Heart left ventricle (tissue), 16 donors: ENCODE data around the gene FOXK2. TPM values are rescaled to one million over a fixed set of nuclear protein-coding genes. Genes with fewer than 3 reads are reported as not detected.

ENCODE experiments used
- ATAC-seq, 4 donors: fragments of 200-7000 bp; cut with Tn5 transposase; one replicate each; pipeline ENCODE4 v1.9.1; 2020 to 2022; ENCODE audit warnings: moderate library complexity in 4 of 4, mild to moderate bottlenecking in 3 of 4, moderate number of reproducible peaks in 1 of 4
- DNase-seq, 5 donors: peaks; one replicate each; pipeline ENCODE4 v3.0.0-alpha.2; 2020
- H3K27ac ChIP-seq, 12 donors: fragments of 200-600 bp; sonication (generic) in 4 of 12; one replicate each; pipeline versions ENCODE4 v1.5.0 to v1.8.0; 2016 to 2022; ENCODE audit warnings: mild to moderate bottlenecking in 2 of 12
- H3K27me3 ChIP-seq, 9 donors: fragments of 200-600 bp; sonication (generic) in 2 of 9; one replicate each; pipeline versions ENCODE4 v1.5.1 to v1.8.0; 2016 to 2022; ENCODE audit warnings: mild to moderate bottlenecking in 3 of 9
- H3K36me3 ChIP-seq, 9 donors: fragments of 200-600 bp; sonication (generic) in 2 of 9; one replicate each; pipeline versions ENCODE4 v1.5.0 to v1.8.0; 2018 to 2022; ENCODE audit warnings: mild to moderate bottlenecking in 2 of 9
- H3K4me1 ChIP-seq, 12 donors: fragments of 200-600 bp; sonication (generic) in 4 of 12; one replicate each; pipeline versions ENCODE4 v1.5.0 to v1.8.0; 2016 to 2022; ENCODE audit warnings: mild to moderate bottlenecking in 3 of 12
- H3K4me3 ChIP-seq, 12 donors: fragments of 200-600 bp; sonication (generic) in 4 of 12; one replicate each; pipeline versions ENCODE4 v1.5.0 to v1.8.0; 2017 to 2022; ENCODE audit warnings: mild to moderate bottlenecking in 9 of 12, moderate library complexity in 4 of 12
- H3K9me3 ChIP-seq, 12 donors: fragments of 200-600 bp; sonication (generic) in 4 of 12; one replicate each; pipeline versions ENCODE4 v1.5.0 to v1.8.0; 2016 to 2022; ENCODE audit warnings: mild to moderate bottlenecking in 1 of 12
- POLR2A ChIP-seq, 2 donors: fragments of 450-650 bp; IDR thresholded peaks; one replicate each; pipeline ENCODE4 v1.6.1; 2017; ENCODE audit warnings: antibody characterized with exemption in 2 of 2, mild to moderate bottlenecking in 2 of 2, moderate library complexity in 2 of 2
- WGBS, 4 donors: extraction: QIAGEN DNeasy Blood & Tissue Kit in 2 of 4; methylation state at CpG; one replicate each; pipeline versions ENCODE4 v1.1.5 to v1.1.7; 2013 to 2018; 5-methylcytosine and 5-hydroxymethylcytosine counted together
- intact Hi-C, 10 donors: fragments of 100-400 bp; cut with DNase I; formaldehyde crosslinking; loops; one replicate each; pipeline versions ENCODE4 v1.11.1 to v1.14.2; 2022
- polyA plus RNA-seq, 2 donors: library from polyadenylated mRNA; stranded (reverse); fragments of 200-250 nt; gene quantifications; one replicate each; pipeline ENCODE4 v1.2.3, GENCODE V29; 2013
- total RNA-seq, 9 donors: library from RNA; depleted of rRNA in 2 of 9; stranded (reverse); fragments of >200 nt in 2 of 9; fragmentation: NEBNext Ultra II Directional in 3 of 9; extraction: Animal tissue kit (Norgen Biotek cat#: 25700) in 3 of 9; gene quantifications; one replicate each; pipeline versions ENCODE4 v1.1.0 to v1.2.4, GENCODE V29; 2016 to 2023
- TF ChIP-seq, protein P1 (sequence below), 12 donors: fragments of 200-600 bp; sonication (generic) in 4 of 12; IDR thresholded peaks; one replicate each; pipeline versions ENCODE4 v1.5.0 to v1.8.0; 2018 to 2022; ENCODE audit warnings: antibody characterized with exemption in 12 of 12, mild to moderate bottlenecking in 5 of 12
- donor health status: ischemic (EF 13 %, LVEDD 7.1; RV severe dilation, severe dysfunction).
- donor health status: healthy with polysubstance abuse.
- donor health status: DM: no; HTN: yes; CAD: no.
- donor health status: DM: no; HTN: no; CAD: no.
- donor health status: ischemic (EF 25% LVEDD 6.9; RV normal size, moderate dysfunction).
- donor health status: ischemic (EF 25% LVEDD 5.7; RV mildly dilated, moderate dysfunction).
- donor health status: healthy.
- donor health status: DM: yes; HTN: yes; CAD: no.
- donor health status: ischemic (EF 35%, LVEDD 5.7; RV mildly dilated, moderate dysfunction).
- donor health status: nonischemic (EF 11% LVEDD 7.7; RV severe dilation, severe dysfunction).
- donor health status: DM: yes; HTN: yes; CAD: no.
- donor health status: PGD.
- donor health status: ischemic (EF 29% LVEDD 5.4; RV normal size, mild dysfunction).
- donor health status: nonischemic (EF 23%, LVEDD 6.1; RV moderate dilation, normal function).

FOXK2 gene
- total and polyA plus RNA-seq, 11 donors = 15.6 to 77.0 (median 33.9) TPM

GRCh38 chr17:82565551-82565950 lies 46.0 kb downstream of the FOXK2 start:
- WGBS, 4 donors = 9 to 24% (median 19%) methylated on average over 1 of the region's 1 CpG

DNA sequence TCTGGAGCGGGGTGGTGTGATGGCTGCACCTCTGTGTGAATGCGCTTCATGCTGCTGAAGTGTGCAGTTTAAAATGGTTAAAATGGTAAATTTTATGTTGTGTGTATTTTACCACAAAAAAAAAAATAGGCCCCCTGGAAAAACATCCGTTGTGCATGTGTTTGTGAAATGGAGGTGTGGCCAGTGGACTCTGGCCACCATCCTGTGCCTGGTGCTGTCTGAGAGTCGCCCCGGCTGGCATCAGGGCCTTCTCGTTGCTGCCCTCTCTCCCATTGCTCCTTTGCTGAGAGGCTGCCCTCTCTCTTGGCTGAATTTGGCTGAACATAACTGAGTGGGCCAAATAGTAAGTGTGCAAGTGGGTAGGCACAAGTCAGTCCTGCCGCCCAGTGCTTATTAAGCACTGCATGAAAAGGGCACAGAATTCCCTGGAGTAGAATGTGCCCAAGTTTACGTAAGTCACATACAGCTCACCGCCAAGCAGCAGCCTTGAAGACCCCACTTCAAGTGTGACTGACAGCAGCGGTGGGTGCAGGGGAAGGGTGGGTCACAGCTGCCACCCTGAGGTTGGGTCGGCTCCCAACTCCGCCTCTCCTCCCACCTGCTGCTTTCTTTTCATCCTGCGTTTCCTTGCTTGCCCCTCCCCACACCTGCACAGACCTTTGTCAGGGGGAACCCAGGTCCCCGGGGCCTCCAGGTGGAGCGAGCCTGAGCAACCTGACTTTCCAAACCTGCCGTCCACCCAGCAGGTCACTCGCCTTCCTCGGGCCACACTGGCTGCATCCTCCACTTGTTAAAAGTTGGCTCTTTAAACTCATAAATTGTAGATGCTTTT lies 46.8 kb downstream of the FOXK2 start:
- WGBS, 4 donors = 77 to 79% (median 78%) methylated on average over 18 of the region's 18 CpGs
- Histone ChIP-seq H3K9me3 (no peaks in the 10 kb centered on the region), H3K4me1 (peaks cover 7 to 65% (median 42%) of the 10 kb centered on the region in 12 donors), H3K4me3 (no peak overlapping the region), H3K36me3 (peaks cover 0 to 71% (median 43%) of the 10 kb centered on the region in 9 donors), H3K27me3 (no peaks in the 10 kb centered on the region), H3K27ac (peak overlapping the region in 3 of 12 donors; percentile 17 to 52 (median 41))
- TF ChIP-seq, protein P1, sequence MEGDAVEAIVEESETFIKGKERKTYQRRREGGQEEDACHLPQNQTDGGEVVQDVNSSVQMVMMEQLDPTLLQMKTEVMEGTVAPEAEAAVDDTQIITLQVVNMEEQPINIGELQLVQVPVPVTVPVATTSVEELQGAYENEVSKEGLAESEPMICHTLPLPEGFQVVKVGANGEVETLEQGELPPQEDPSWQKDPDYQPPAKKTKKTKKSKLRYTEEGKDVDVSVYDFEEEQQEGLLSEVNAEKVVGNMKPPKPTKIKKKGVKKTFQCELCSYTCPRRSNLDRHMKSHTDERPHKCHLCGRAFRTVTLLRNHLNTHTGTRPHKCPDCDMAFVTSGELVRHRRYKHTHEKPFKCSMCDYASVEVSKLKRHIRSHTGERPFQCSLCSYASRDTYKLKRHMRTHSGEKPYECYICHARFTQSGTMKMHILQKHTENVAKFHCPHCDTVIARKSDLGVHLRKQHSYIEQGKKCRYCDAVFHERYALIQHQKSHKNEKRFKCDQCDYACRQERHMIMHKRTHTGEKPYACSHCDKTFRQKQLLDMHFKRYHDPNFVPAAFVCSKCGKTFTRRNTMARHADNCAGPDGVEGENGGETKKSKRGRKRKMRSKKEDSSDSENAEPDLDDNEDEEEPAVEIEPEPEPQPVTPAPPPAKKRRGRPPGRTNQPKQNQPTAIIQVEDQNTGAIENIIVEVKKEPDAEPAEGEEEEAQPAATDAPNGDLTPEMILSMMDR (IDR thresholded peaks at IDR 0.05) = no peak
- TF ChIP-seq POLR2A (IDR thresholded peaks at IDR 0.05) = no peak
- ATAC-seq = peak in 3 of 4 donors; percentile 14 to 27 (median 23)
- DNase-seq = no peak
- intact Hi-C loops = no loop called here

More at GRCh38 chr17:82565551-82565950, 46.0 kb downstream of the FOXK2 start:
- DNase-seq (no peak), ATAC-seq (peak in 1 of 4 donors; percentile 16)
- H3K4me1 ChIP-seq = peaks cover 7 to 64% (median 42%) of the 10 kb centered on the region in 12 donors
- peak overlapping the region in 3 of 12 donors; percentile 17 to 52 (median 41) for H3K27ac ChIP-seq
- H3K27me3 ChIP-seq = no peaks in the 10 kb centered on the region
- intact Hi-C loops = no loop called here
- no peaks in the 10 kb centered on the region for H3K9me3 ChIP-seq
- TF ChIP-seq POLR2A (IDR thresholded peaks at IDR 0.05) = no peak
- TF ChIP-seq, protein P1 (IDR thresholded peaks at IDR 0.05) = no peak
- H3K4me3 ChIP-seq = no peak overlapping the region
- peaks cover 0 to 64% (median 36%) of the 10 kb centered on the region in 9 donors for H3K36me3 ChIP-seq

- Histone ChIP-seq H3K36me3 (peaks cover 0 to 80% (median 53%) of the 10 kb centered on the region in 9 donors), H3K4me1 (peaks cover 7 to 59% (median 36%) of the 10 kb centered on the region in 12 donors), H3K27me3 (no peaks in the 10 kb centered on the region), H3K27ac (no peak overlapping the region), H3K9me3 (no peaks in the 10 kb centered on the region), H3K4me3 (no peak overlapping the region)
- WGBS, 4 donors = 93 to 95% (median 94%) methylated on average over 15 of the region's 15 CpGs
- DNase-seq (no peak), ATAC-seq (no peak)
- intact Hi-C loops = no loop called here
- TF ChIP-seq, protein P1 (IDR thresholded peaks at IDR 0.05) = no peak
- TF ChIP-seq POLR2A (IDR thresholded peaks at IDR 0.05) = no peak
These were observed 47.8 kb downstream of the FOXK2 start for GRCh38 chr17:82567286-82567685.

GRCh38 chr17:82568997-82569393 lies 49.5 kb downstream of the FOXK2 start:
- peaks cover 7 to 59% (median 35%) of the 10 kb centered on the region in 12 donors for H3K4me1 ChIP-seq
- peak overlapping the region in 11 of 12 donors; percentile 28 to 84 (median 67) for H3K27ac ChIP-seq
- no peaks in the 10 kb centered on the region for H3K27me3 ChIP-seq
- WGBS, 4 donors = 38 to 57% (median 54%) methylated on average over 10 of the region's 10 CpGs
- DNase-seq (peak in 1 of 5 donors; percentile 48), ATAC-seq (peak; percentile 35 to 58 (median 44))
- intact Hi-C loops = no loop called here
- H3K9me3 ChIP-seq = no peaks in the 10 kb centered on the region
- no peak overlapping the region for H3K4me3 ChIP-seq
- no peak for TF ChIP-seq POLR2A (IDR thresholded peaks at IDR 0.05)
- TF ChIP-seq, protein P1 (IDR thresholded peaks at IDR 0.05) = no peak
- H3K36me3 ChIP-seq = peaks cover 0 to 90% (median 65%) of the 10 kb centered on the region in 9 donors
